Activated T-cell treated with anti-CD3 and anti-CD28 coated beads, Interleukin-2, amount 50 U/mL, for 48 hours (primary cell): ENCODE results near the gene GPSM3.
"Not testable (repeated sequence)": the region's sequence is repeated elsewhere in the genome, so short reads cannot be mapped to it uniquely, and the experiment has no call there.

Experiments
- DNase-seq, 2 experiments: peaks; one replicate each; pipeline ENCODE4 v3.0.0-alpha.2; 2020

GPSM3 gene

DNA sequence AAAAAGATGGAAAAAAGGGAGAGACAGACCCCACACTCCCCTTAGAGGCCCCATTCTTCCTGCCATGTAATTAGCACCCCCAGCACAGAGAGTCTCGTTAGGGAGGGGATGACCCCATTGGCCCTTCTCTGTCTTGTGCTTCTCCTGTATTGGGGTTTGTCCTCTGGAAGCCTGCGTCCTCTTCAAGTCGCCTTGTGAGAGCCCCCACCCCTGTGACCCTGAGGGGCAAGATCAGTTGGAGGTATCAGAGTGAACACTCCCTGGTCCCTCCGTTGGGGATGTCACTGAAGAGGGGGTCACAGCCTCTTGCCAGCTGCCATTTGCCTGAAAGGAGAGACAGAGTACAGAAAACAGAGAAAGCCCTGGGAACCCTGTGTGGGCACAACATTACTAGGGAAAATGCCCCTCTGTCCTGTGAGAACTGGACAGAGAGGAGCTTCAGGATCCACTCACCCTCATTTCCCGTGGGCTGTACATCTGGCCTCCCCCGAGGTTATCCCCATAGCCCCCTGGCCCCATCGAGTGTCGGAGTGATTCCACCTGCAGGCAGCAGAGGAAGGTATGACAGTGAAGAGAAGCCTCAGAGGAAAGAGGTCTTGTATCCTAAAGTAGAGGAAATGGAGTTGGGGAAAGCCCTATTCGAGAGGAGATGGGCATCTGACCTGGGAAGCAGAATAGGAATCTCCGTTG, 6.1 kb downstream of the GPSM3 start:
- DNase-seq = not testable (repeated sequence)

DNA sequence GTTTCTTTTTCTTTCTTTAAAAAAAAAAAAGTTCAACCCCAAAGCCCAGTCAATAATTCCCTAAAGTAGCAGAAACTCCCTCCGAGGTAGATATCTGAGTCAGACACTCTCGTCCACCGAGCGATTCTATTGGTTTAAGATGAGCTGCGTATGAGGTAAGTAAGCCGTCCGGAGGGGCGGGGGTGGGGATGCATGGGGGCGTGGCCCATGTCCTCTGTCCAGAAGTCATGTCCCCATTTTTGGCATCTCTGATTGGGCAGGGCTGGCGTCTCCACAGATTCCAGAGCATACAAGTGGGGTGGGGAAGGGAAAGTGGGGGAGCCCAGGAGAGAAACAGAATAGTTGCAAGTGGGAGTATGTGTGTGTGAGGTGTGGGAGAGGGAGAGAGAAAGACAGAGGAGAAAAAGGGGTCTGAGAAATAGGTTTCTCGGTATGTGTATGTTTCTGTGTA, 6.7 kb downstream of the GPSM3 start:
- DNase-seq = peak; percentile 68 to 73

DNA sequence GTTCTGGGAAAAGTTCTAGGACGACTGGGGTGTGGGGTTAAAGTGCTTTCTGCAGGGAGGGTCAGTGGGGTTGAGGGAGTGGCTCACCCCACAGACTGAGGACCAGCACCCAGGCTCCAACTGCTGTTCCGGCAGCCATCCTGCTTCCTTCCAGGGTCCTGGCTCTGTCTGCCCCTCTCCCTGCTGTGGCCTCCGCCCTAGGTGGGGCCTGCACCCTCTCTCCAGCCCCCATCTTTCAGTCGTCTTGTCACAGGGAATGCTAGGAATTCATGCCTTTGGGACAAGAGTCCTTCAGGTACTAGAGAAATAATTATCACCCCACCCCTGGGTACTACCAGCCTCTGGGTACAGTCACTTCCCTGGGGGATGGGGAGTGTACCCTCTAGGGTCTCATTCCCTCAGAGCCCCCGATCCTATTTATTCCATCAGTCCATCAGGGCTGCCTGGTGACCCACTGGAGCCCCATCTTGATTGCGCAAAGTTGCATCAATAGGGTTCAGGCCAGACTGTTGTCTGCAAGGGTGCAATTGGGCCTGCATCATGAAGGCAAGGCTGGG, 8.3 kb downstream of the GPSM3 start, which contains the start of gene AGER:
Gene AGER (minus strand): TSS at position 170 of the 557 bp plus-strand sequence. CDS start 31 bp downstream, at position 139.
- no peak for DNase-seq

DNA sequence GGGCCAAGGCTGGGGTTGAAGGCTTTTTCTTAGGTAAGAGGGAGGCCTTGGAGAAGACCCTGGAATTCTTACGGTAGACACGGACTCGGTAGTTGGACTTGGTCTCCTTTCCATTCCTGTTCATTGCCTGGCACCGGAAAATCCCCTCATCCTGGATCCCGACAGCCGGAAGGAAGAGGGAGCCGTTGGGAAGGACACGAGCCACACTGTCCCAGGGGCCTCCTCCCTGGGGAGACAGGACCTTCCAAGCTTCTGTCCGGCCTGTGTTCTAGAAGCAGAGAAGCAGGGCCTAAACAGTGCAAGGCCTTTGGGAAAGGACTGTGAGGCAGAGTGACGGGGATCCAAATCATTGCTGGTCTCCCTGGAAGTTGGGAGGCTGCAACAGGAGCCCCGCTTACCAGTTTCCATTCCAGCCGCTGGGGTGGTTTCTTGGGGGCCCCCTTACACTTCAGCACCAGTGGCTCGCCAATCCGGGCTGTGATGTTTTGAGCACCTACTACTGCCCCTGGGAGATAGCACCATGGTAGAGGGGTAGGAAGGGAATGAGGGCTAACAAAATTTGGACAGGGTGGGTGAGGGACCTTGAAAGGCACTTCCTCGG, 8.9 kb downstream of the GPSM3 start:
- DNase-seq = no peak

DNA sequence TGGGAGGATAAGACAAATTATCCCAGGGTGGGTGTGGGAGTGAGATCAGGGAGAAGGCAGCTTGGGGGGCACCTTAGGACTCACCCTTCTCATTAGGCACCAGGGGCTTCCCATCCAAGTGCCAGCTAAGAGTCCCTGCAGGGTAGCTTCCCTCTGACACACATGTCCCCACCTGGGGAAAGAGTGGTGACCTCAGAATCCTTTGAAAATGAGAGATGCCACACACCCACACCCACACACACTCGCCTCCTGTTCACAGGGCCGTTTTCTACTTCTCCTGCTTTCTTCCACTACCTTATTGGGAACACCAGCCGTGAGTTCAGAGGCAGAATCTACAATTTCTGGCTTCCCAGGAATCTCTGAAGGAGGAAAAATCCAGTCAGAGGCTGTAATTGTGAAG, 9.4 kb downstream of the GPSM3 start:
- DNase-seq = no peak

DNA sequence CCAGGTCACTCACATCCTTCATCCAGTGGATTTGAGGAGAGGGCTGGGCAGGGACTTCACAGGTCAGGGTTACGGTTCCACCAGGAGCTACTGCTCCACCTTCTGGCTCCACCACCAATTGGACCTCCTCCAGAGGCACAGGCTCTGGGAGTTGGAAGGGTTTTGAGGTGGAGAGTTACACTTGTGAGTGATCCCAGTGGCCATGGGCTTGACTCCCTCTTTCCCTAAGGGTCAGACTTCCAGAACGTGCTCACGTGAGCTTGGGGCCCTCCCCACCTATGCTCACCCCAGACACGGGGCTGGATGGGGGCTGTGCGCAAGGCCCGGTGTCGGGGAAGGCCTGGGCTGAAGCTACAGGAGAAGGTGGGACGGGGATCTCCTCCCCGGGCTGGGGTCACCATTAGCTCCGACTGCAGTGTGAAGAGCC, 9.9 kb downstream of the GPSM3 start:
- DNase-seq = no peak

DNA sequence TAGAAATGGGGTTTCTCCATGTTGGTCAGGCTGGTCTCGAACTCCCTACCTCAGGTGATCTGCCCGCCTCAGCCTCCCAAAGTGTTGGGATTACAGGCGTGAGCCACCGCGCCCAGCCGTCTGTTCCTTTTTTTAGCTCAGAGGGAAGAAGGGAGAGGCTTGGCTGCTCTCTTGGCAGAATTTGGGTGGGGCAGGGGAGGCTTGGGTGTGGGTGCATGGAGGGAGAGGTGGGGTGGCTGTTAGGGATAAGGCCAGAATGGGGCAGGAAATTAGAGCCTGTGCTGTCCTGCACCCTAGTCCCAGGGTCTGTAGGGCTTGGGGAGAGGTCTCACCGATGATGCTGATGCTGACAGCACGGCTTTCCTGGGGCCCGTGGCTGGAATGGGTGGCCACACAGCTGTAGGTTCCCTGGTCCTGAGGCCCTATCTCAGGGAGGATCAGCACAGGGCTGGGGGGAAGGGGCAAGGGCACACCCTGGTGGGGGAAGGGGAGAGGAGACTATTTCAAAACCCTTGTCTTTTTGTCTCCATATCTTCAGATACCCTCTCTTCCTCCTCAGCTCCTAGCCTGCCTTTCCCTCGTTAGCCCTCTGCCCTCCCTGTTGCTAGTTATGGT, 10.4 kb downstream of the GPSM3 start:
- no peak for DNase-seq

DNA sequence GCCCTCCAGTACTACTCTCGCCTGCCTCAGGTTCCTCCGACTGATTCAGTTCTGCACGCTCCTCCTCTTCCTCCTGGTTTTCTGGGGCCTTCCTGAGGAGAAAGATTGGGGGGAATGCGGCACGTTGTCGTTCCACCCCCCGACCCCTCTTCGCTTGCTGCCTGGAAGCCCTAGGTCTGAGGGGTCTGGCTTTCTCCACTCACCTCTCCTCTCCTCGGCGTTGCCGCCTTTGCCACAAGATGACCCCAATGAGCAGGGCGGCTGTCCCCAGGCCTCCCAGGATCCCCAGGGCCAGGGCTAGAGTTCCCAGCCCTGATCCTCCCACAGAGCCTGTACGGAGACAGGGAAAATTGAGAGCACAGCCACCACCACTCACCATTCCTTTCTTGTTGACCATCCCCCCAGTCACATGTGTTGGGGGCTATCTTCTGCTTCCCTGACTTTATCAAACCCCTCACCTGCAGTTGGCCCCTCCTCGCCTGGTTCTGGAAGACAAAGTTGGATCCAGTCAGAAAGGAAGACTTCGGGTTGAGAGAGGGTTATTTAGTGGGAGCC, 11.2 kb downstream of the GPSM3 start:
- no peak for DNase-seq

DNA sequence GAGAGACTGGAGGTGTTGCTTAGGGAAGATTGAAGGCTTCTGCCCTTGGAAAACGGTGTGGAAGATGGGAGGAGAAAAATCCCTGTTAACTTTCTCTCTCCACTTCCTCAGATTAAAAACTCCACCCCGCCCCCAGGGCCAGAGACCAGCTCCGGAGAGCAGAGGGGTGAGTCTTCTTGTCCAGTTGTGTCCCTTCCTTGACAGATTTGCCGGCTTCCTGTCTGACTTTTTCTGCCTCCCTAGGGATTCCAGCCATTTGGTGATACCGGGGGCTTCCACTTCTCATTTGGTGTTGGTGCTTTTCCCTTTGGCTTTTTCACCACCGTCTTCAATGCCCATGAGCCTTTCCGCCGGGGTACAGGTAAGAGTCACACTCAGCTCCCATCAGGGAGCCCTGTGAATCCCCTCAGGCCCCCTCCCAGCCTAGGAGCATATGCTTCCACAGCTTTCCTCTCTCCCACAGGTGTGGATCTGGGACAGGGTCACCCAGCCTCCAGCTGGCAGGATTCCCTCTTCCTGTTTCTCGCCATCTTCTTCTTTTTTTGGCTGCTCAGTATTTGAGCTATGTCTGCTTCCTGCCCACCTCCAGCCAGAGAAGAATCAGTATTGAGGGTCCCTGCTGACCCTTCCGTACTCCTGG, 12.6 kb downstream of the GPSM3 start:
- DNase-seq = no peak

DNA sequence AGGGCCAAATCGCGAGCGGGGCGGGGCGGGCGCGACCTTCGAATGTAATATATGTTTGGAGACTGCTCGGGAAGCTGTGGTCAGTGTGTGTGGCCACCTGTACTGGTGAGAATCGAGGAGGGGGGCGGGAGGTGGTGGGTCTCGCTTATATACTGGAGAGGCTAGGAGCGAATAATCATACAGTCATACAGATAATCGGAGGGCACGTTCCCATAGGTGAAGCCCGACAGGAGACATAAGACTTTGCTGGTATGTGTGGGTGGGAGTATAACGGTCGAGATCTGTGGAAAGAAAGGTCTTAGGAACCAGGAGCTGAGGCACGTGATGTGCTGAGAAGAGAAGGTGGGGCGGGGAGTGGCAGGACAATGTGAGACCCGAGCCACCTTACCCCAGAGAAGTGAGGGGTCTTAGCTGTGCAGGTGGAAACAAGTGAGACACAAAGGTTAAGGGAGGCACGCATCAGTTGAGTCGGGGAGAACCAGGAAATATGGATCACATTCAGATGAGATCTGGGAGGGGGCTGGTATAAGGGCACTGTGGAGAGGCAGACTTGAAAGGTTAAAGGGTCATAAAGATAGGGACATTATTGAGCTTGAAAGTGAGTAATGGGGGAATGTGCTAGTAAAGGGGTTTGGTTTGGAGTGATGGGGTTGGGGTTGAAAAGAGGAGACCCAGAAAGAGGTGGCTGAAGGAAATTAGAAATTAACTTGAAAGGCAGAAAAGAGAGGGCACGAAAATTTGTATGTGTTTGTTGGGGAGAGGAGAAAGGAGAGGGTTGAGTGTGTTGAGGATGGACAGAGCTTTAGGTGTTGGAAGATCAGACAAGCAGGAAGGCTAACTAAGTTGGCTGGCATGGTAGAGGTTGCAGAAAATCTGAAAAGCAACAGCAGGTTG, 13.6 kb downstream of the GPSM3 start:
- DNase-seq = no peak

DNA sequence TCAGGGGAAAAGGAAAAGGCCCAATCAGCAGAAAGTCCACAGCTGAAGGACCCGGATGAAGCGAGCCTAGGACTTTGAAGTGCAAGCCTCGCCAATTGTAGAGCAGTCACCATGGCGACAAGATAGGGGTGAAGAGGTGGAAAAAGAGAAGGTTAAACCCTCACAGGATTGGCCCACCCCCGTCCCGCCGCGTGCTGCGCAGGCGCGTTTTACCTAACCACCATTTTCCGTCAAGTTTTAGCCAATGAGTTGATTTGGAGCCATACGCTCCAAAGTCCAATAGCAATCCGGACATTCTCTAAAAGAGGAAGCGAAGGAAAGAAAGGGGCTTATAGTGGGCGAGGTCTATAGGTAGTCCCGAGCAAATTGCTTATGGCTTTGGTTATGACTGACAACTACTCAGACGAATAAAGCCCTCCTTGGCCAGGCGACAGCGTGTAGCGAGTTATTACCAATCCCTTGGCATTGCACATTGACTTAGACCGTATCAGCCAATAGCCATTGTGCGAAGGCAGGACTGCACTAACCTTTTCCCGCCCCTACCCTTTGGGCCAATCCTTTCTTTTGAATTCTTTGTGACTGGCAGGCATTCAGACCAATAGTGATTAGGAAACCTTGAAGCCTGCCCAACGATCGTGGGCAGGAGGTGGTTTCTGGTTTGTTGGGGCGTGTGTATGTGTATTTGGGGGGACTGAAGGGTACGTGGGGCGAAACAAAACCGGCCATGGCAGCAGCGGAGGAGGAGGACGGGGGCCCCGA, 14.5 kb downstream of the GPSM3 start, which contains the start of gene RNF5:
Gene RNF5 (plus strand): TSS at position 618 of the 759 bp plus-strand sequence. CDS start 107 bp downstream, at position 725.
- peak; percentile 91 for DNase-seq

DNA sequence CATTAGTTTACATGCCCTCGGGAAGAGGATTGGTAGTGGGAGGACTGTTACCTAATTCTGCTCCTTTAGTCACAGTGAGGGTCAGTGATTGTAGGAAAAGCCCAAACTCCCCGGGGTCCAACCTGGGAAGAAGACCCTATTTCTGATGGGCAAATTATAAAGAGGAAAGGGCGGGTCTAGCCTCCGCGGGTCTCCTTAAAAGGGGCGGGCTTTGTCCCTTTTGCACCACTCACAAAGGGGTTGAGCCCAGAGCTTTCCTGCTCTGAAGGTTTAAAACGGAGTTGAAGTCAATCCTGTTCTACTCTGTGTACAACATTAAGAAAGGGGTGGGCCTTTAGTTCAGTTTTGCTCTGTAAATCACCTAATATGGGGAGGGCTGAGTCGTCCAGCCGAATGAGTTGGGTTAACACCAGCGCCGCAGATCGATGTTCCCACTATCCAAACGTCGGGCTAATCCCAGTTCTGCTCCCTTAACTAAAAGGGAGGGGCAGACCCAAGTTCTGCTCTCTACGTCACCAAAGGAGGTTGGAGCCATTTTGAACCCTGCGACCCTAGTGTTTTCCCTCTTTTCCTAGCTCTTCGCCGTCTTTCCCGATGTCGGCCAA, 15.2 kb downstream of the GPSM3 start:
- DNase-seq = no peak

DNA sequence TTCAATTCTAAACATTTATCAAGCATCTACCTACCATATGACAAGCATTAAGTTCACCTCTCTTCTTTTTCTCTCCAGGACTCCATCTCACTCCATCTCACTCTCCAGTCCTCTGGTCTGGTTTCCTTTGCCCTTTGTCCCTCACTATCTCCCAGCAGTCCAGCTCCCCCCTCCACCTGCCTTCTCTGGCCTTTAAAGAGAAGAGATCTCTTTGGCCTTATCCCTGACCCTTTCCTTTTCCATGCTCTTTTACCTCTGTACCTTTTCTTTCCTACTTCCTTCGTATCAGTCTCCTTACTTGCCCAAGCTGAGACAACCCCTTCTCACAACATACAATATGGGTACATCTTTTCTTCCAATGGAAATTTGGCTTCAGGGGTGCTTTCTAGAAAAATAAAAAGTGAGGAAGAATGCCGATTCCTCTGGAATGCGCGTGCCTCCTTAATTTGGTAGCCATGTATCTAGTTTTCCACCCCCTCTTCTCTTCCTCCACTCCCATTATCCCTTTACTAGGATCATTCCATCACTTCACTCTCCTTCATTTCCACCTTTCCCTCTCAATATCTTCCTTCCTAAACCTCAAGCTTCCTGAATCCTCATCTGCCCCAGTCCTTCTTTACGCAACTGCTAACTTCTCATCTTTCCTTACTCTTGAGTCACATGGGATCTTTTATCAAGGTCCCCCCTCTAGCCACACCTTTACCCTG, 15.8 kb downstream of the GPSM3 start:
- no peak for DNase-seq

DNA sequence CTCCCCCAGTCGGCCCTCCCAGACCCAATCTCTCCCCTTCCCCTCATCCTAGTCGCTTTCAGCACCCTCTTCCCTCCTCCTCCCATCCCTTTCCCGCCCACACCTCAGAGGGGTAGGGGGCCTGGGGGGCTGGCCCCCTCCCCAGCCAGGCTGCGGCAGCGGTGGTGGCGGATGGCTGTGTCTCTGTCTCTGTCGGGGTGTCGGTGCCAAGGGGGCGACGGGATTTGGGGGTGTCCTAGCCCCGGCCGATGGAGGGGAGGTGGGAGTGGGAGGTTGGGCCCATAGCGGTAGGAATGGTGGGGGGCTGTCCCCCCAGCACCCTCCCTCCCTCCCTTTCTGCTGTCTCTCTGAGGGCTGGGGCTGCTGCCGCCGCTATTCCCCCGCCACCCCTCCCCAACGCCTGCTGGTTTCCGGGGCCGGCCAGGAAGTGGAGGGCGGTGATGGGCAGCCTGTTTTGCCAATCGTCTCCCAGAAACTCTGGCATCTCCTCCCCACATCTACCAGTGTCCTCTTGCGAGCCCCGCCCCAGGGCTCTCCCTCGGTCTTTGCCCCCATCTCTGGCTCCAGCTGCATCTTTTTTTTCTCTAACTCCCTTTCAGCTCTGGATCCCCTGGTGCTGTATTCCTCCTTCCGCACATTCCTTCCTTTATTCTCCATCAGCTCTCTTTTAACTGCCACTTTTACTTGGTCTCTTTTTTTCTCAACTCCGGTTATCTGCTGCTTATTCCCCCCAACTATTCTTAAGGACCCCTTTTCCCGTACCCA, 16.6 kb downstream of the GPSM3 start, which contains the start of gene AGPAT1:
Gene AGPAT1 (minus strand): TSS at position 374 of the 765 bp plus-strand sequence. CDS start 4,588 bp downstream, outside the sequence.
- peak; percentile 98 for DNase-seq

DNA sequence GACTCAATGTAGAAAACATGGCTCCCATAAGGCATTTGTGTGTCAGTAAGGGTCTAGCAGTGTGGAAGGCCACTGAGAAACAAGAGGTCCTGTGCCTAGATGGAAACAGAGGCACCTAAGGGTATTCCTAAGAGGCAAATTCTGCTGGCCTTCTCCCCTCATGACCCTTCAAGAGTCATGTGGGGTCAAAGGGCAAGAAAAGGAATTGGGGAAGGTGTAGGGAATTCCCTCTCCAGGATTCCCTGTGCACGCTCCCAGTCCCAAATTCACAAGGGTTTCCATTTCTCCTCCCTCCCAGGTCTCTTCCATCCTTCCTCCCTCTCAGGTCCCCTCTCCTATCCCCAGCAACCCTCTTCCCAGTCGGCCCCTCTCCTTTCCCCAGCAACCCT, 17.1 kb downstream of the GPSM3 start:
- DNase-seq = no peak

DNA sequence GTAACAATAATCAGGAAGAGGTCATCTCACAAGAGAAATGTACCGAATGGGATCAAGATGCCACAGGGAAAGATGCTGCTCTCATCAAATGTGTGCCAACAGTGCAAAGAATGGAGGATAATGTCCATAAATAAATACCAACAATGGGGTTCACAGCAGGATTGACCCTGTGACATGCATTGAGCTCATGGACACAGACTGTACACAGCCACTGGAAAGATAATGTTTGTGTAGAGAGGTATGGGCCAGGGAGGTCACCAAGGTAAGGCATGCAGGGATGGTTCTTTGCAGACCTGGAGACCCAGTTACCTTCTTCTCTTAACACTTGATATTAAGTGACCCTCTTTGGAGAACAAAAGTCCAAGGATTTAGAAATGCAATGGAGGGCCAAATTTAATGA, 18.0 kb downstream of the GPSM3 start:
- DNase-seq = no peak

DNA sequence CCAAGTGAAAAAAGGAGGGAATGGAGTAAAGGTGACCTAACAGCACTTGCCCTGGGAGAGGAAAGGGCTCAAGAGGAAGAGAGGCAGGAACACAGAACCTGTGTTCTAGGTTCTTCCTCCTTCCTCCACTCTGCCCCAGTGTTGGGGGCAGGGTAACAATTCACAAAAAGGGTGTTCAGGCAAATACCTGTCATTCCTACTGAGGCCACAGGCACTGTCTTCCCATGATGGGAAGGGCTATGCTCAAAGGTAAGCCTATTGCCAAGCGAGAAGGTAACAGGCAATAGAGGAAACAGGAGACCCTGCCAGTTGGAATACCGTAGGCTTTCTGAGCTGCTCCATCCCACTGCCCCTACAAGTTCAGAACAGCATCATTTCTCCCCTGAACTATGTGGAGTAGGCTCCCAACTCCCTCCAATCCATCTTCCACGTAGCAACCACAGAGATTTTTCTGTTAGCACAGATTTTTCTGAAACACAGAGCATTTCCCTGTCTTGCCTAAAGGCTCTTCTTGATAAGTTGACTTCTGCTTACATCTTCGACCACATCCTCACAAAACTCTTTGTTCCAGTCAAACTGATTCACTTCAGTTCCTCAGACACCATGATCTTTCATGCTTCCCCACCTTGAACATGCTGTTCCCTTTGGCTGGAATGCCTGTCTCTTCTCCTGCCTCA, 19.3 kb downstream of the GPSM3 start:
- no peak for DNase-seq

DNA sequence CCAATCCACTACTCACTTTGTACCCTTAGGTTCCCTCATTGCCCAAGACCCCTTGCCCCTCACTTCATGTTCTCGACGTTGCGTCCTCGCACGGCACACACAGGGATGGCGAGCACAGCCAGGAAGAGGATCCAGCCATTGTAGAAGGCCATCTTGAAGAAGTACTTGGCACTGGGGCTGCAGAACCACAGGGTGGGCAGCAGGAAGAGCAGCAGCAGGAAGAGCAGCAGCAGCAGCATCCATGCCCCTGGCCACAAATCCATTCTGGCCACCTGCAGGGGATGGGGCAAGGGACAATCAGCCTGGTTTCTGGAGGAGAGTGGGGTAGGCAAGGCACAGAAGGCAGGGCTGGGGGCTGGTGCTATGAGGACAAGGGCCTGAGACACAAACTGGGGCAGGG, 21.2 kb downstream of the GPSM3 start:
- DNase-seq = no peak
